ENCODE results near the gene ZNF480.
A peak's percentile ranks its signal among the peaks of the same experiment; 100 is the strongest.
"Not testable (repeated sequence)": the region's sequence is repeated elsewhere in the genome, so short reads cannot be mapped to it uniquely, and the experiment has no call there.

Gene ZNF480

GRCh38 chr19:52339022-52339421 lies 42.1 kb downstream of the ZNF480 start:
- not testable (repeated sequence) for DNase-seq

DNA sequence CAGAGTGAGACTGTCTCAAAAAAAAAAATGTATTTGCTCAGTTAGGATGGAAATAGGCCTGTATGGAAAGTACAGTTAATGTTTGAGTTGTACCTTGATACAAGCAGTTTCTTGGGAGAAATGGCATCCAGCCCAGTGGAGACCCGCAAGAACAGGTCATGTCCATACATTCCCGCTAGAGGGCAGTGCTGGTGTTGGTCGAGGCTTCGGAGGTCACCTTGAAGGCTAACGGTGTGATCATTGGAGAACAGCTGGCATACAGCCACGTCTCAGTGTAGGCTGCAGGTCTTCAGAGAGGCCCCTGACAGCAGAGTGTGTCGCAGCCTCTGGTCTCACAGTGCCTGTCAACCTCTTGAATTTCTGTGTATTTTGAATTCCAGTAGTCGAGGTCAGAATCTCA lies 46.6 kb downstream of the ZNF480 start:
- DNase-seq: peak; percentile 15 to 47

DNA sequence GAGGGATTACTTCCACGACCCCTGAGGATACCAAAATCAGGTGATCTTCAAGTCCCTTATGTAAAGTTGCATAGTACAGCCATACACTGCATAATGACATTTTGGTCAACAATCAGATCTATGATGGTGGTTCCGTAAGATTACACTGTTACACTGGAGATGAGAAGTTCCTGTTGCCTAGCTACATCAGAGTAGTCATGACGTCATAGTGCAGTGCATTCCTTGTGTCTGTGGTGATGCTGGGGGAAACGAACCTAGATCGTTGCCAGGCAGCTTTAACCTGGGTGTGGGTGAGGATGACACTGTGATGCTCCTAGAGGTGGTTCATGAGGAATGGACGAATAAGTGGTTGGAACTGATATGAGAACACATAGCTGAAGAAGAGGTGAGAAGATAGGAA lies 48.2 kb downstream of the ZNF480 start:
- no peak for DNase-seq

- no peak for DNase-seq
Measured at GRCh38 chr19:52351512-52351911, 54.5 kb downstream of the ZNF480 start.

DNA sequence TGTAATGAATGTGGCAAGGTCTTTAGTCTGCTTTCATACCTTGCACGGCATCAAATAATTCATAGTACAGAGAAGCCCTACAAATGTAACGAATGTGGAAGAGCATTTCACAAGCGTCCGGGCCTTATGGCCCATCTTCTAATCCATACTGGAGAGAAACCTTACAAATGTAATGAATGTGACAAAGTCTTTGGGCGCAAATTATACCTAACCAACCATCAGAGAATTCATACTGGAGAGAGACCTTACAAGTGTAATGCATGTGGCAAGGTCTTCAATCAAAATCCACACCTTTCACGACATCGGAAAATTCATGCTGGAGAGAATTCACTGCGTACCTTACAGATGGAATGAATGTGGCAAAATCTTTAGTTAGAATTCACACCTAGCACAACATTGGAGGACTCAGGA lies 69.5 kb downstream of the ZNF480 start:
- DNase-seq: no peak

DNA sequence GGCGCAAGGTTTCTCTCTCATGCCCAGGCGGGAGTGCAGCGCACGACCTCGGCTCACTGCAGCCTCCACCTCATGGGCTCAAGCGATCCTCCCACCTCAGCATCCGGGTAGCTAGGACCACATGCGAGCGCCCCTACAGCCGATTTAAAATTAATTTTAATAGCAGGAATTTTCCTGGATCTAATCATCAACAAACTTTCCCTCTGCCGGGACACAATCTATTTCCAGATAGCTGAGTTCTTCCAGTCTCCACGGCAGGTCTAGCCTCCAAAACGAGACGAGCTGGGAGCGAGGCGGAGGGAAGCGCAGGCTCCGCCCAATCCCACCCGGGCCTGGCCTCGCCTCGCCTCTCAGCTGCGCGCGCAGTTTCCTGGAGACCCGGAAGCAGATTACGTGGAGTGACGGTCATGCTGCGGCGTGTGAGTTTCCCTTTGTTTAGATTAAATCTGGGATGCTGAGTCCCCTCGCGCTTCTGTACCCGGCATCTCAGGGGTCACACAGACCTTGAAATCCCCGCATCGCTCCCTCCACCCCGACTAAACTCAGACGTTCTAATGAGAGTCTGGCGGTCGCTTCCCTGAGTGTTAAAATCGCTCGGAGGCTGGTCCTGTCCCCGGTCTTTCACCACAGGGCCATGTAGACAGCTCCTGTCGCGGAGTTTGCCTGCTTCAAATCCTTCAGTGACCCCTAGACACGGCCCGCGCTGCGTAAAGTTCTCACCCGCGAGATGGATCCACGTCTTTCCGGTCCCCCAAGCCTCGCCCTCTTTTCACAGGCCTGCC lies 72.8 kb downstream of the ZNF480 start, which contains the start of gene ZNF880:
Gene ZNF880, plus strand, starts transcription at position 365 of the 782 bp plus-strand sequence. Its CDS starts 43 bp downstream, at position 408.
- DNase-seq: peak; percentile 84 to 92

GRCh38 chr19:52370341-52370710 lies 73.4 kb downstream of the ZNF480 start:
- no peak for DNase-seq

Measured in inflammatory macrophage (primary cell).